IMR-90 (cell line): ENCODE measurements around the gene OBP2A. TPM values are rescaled to one million over a fixed set of nuclear protein-coding genes. Genes with fewer than 3 reads are reported as not detected.

Experiments
- ATAC-seq: fragments of 200-7000 bp; cut with Tn5 transposase; 2 replicates; pipeline ENCODE4 v1.9.1; 2020; ENCODE audit warnings: low read depth, mild to moderate bottlenecking, moderate library complexity
- BruUV-seq: library from RNA; stranded (reverse); fragments of 400-500 nt; replicated peaks from 2 replicates; lab custom pipeline; 2021; lab: Mats Ljungman, UMichigan
- CTCF ChIA-PET: fragments of 300-600 bp; formaldehyde crosslinking; extraction: SDS; loops from one replicate; lab custom pipeline; 2021; ENCODE audit warnings: antibody characterized with exemption; lab: Yijun Ruan, JAX
- POLR2A ChIA-PET: fragments of 300-600 bp; sonication (Branson Sonifier 250); formaldehyde crosslinking; loops from one replicate; lab custom pipeline; 2022; ENCODE audit warnings: antibody characterized with exemption; ENCODE audit not compliant: unreplicated experiment; lab: Charles Lee
- DNase-seq: peaks from one replicate; pipeline ENCODE4 v3.0.0; 2013
- H2AFZ ChIP-seq: replicated peaks from 2 replicates; pipeline ENCODE3; 2013; ENCODE audit warnings: low read length, mild to moderate bottlenecking; ENCODE audit not compliant: poor library complexity
- H2AK5ac ChIP-seq: 2 replicates; pipeline ENCODE4 v1.6.1; 2013; ENCODE audit warnings: low read depth, low read length, inconsistent platforms
- H2AK9ac ChIP-seq: replicated peaks from 2 replicates; pipeline ENCODE3; 2013; ENCODE audit warnings: mild to moderate bottlenecking, low read depth, low read length, moderate library complexity; ENCODE audit not compliant: poor library complexity
- H2BK120ac ChIP-seq: 2 replicates; pipeline ENCODE4 v1.6.1; 2013; ENCODE audit warnings: low read depth, low read length, inconsistent platforms
- H2BK15ac ChIP-seq: 3 replicates; pipeline ENCODE4 v1.6.1; 2013; ENCODE audit warnings: low read depth, low read length, inconsistent platforms
- H2BK20ac ChIP-seq: 2 replicates; pipeline ENCODE4 v1.6.1; 2013; ENCODE audit warnings: low read depth, mild to moderate bottlenecking, inconsistent platforms, low read length, moderate library complexity
- H2BK5ac ChIP-seq: 2 replicates; pipeline ENCODE4 v1.6.1; 2013; ENCODE audit warnings: mild to moderate bottlenecking, low read depth, low read length, inconsistent platforms; ENCODE audit not compliant: poor library complexity, severe bottlenecking
- H3K14ac ChIP-seq: replicated peaks from 2 replicates; pipeline ENCODE4 v1.6.1; 2013; ENCODE audit warnings: low read depth, low read length, inconsistent platforms
- H3K18ac ChIP-seq: 2 replicates; pipeline ENCODE4 v1.6.1; 2013; ENCODE audit warnings: low read depth, low read length, control low read depth
- H3K23ac ChIP-seq: 2 replicates; pipeline ENCODE4 v1.6.1; 2013; ENCODE audit warnings: low read depth, low read length, inconsistent platforms
- H3K27ac ChIP-seq: 2 replicates; pipeline ENCODE4 v1.5.1; 2013; ENCODE audit warnings: mild to moderate bottlenecking, control low read depth, low read length; ENCODE audit not compliant: insufficient read depth
- H3K27me3 ChIP-seq: 2 replicates; pipeline ENCODE4 v1.6.1; 2013; ENCODE audit warnings: low read length; ENCODE audit not compliant: control insufficient read depth, insufficient read depth
- H3K36me3 ChIP-seq: 2 replicates; pipeline ENCODE4 v1.6.1; 2013; ENCODE audit warnings: low read length, mixed read lengths; ENCODE audit not compliant: control insufficient read depth, insufficient read depth
- H3K4ac ChIP-seq: 2 replicates; pipeline ENCODE4 v1.6.1; 2013; ENCODE audit warnings: low read depth, low read length, inconsistent platforms
- H3K4me1 ChIP-seq: 2 replicates; pipeline ENCODE4 v1.6.1; 2013; ENCODE audit warnings: low read length, mixed read lengths; ENCODE audit not compliant: control insufficient read depth, insufficient read depth
- H3K4me2 ChIP-seq: 2 replicates; pipeline ENCODE4 v1.6.1; 2013; ENCODE audit warnings: low read depth, mild to moderate bottlenecking, control low read depth, low read length, moderate library complexity
- H3K4me3 ChIP-seq: 2 replicates; pipeline ENCODE4 v1.5.1; 2013; ENCODE audit warnings: low read depth, mild to moderate bottlenecking, control low read depth, low read length, moderate library complexity; ENCODE audit not compliant: insufficient read depth
- H3K56ac ChIP-seq: 2 replicates; pipeline ENCODE4 v1.6.1; 2013; ENCODE audit warnings: low read length, inconsistent platforms; ENCODE audit not compliant: insufficient read depth; ENCODE audit errors: extremely low read depth
- H3K79me1 ChIP-seq, 2 experiments: 2 replicates each; pipeline ENCODE4 v1.6.1; 2013; ENCODE audit warnings: low read length in 2 of 2, inconsistent platforms in 1 of 2, low read depth in 1 of 2
- H3K9ac ChIP-seq: 2 replicates; pipeline ENCODE4 v1.6.1; 2013; ENCODE audit warnings: low read depth, low read length, control low read depth
- H3K9me1 ChIP-seq: 2 replicates; pipeline ENCODE4 v1.6.1; 2013; ENCODE audit warnings: low read length, inconsistent platforms; ENCODE audit not compliant: insufficient read depth
- H3K9me3 ChIP-seq: 2 replicates; pipeline ENCODE4 v1.6.1; 2013; ENCODE audit warnings: low read length; ENCODE audit not compliant: control insufficient read depth, insufficient read depth
- H4K20me1 ChIP-seq: 2 replicates; pipeline ENCODE4 v1.6.1; 2013; ENCODE audit warnings: low read length, inconsistent platforms; ENCODE audit not compliant: insufficient read depth
- H4K5ac ChIP-seq: 2 replicates; pipeline ENCODE4 v1.6.1; 2013; ENCODE audit warnings: mild to moderate bottlenecking, low read depth, low read length, control low read depth
- H4K8ac ChIP-seq, 2 experiments: 2 replicates each; pipeline ENCODE4 v1.6.1; 2013; ENCODE audit warnings: low read depth in 2 of 2, low read length in 2 of 2, control low read depth in 1 of 2, inconsistent platforms in 1 of 2
- H4K91ac ChIP-seq: 2 replicates; pipeline ENCODE4 v1.6.1; 2013; ENCODE audit warnings: low read depth, low read length, inconsistent platforms; ENCODE audit not compliant: insufficient read depth
- BHLHE40 ChIP-seq: fragments of 150-350 bp; IDR thresholded peaks from 2 replicates; pipeline ENCODE4 v1.6.1; 2016; ENCODE audit warnings: mild to moderate bottlenecking, low read depth, low read length
- MXI1 ChIP-seq: IDR thresholded peaks from 2 replicates; pipeline ENCODE4 v1.6.1; 2012; ENCODE audit warnings: low read depth, mild to moderate bottlenecking, low read length, moderate library complexity, borderline replicate concordance
- SMC3 ChIP-seq: fragments of 150-350 bp; IDR thresholded peaks from 2 replicates; pipeline ENCODE4 v1.6.1; 2016; ENCODE audit warnings: low read depth, mild to moderate bottlenecking, antibody characterized with exemption, low read length, moderate library complexity
- WGBS, 2 experiments: methylation state at CpG; one replicate each; pipeline versions ENCODE4 v1.1.5 to v1.1.7; 2013; ENCODE audit warnings: missing lambda C conversion rate in 2 of 2; ENCODE audit not compliant: insufficient read length in 1 of 2; ENCODE audit errors: extremely low coverage in 2 of 2; 5-methylcytosine and 5-hydroxymethylcytosine counted together
- dilution Hi-C: fragments of 300-500 bp; cut with HindIII; formaldehyde crosslinking; loops from one replicate; pipeline ENCODE4 v1.14.3; 2018; ENCODE audit warnings: low sequenced_read_pairs; ENCODE audit not compliant: unreplicated experiment
- in situ Hi-C: fragments of 300-500 bp; cut with MboI; formaldehyde crosslinking; loops from 3 replicates; pipeline ENCODE4 v1.14.3; 2019; ENCODE audit warnings: low sequenced_read_pairs, inconsistent platforms, mixed read lengths
- intact Hi-C: fragments of 100-400 bp; cut with micrococcal nuclease; formaldehyde crosslinking; loops from 2 replicates; pipeline ENCODE4 v1.10.0; 2022
- polyA plus RNA-seq, 3 experiments: library from polyadenylated mRNA; depleted of rRNA; stranded (reverse); fragments of >200 nt; gene quantifications; 2 replicates each; pipeline ENCODE4 v1.2.3, GENCODE V29; 2012; ENCODE audit warnings: low replicate concordance in 1 of 3
- total RNA-seq: library from RNA; depleted of rRNA; stranded (reverse); fragments of >200 nt; gene quantifications from 2 replicates; pipeline ENCODE4 v1.2.3, GENCODE V29; 2012
- TF ChIP-seq, protein P1 (sequence below): conservative IDR thresholded peaks from 2 replicates; pipeline ENCODE4 v1.5.1; 2012; ENCODE audit warnings: mild to moderate bottlenecking, low read depth, low read length, improper control_type of control experiment

Gene OBP2A
- total and polyA plus RNA-seq, 2 of the 4 experiments (the other 2 are of a cell fraction) = not detected

DNA sequence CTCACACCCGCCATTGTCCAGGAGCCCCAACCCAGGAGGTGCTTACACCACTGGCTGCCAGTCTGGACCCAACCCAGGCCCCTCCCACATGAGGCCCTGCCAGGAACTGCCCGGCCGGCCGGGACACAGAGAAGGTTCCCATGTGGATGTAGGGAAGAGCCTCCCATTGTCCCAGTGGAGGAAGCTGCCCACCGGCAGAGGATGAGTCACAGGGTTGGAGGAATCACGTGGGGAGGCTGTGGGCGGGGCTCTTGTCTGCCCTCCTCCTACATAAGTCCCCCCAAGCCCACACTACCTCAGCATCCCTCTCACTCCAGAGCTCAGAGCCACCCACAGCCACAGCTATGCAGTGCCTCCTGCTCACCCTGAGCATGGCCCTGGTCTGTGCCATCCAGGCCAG lies 41.7 kb downstream of the OBP2A start:
- H3K9me1 ChIP-seq = no peaks in the 10 kb centered on the region
- intact Hi-C loops = no loop called here
- no peak overlapping the region for H4K91ac ChIP-seq
- H3K27me3 ChIP-seq = no peaks in the 10 kb centered on the region; the same call in 1 of the 2 replicates
- no peak overlapping the region for H2AK9ac ChIP-seq
- no peak overlapping the region for H3K4me2 ChIP-seq
- POLR2A ChIA-PET = no interaction called here
- no peak overlapping the region for H2BK120ac ChIP-seq
- no peaks in the 10 kb centered on the region for H3K4me1 ChIP-seq
- CTCF ChIA-PET = no interaction called here
- dilution Hi-C loops = no loop called here
- no peak for DNase-seq
- H2BK20ac ChIP-seq = no peak overlapping the region
- H4K20me1 ChIP-seq = no peaks in the 10 kb centered on the region
- H4K5ac ChIP-seq = no peak overlapping the region
- no peaks in the 10 kb centered on the region for H3K36me3 ChIP-seq
- TF ChIP-seq MXI1 (no peak), BHLHE40 (no peak), SMC3 (no peak)
- TF ChIP-seq, protein P1, sequence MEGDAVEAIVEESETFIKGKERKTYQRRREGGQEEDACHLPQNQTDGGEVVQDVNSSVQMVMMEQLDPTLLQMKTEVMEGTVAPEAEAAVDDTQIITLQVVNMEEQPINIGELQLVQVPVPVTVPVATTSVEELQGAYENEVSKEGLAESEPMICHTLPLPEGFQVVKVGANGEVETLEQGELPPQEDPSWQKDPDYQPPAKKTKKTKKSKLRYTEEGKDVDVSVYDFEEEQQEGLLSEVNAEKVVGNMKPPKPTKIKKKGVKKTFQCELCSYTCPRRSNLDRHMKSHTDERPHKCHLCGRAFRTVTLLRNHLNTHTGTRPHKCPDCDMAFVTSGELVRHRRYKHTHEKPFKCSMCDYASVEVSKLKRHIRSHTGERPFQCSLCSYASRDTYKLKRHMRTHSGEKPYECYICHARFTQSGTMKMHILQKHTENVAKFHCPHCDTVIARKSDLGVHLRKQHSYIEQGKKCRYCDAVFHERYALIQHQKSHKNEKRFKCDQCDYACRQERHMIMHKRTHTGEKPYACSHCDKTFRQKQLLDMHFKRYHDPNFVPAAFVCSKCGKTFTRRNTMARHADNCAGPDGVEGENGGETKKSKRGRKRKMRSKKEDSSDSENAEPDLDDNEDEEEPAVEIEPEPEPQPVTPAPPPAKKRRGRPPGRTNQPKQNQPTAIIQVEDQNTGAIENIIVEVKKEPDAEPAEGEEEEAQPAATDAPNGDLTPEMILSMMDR = no peak
- WGBS, 2 experiments = no CpG with 5 or more reads among the region's 7 CpGs
- H3K14ac ChIP-seq = no peak overlapping the region
- H3K56ac ChIP-seq = no peak overlapping the region
- no peak overlapping the region for H3K4me3 ChIP-seq
- no peak overlapping the region for H2AFZ ChIP-seq
- no peak overlapping the region for H3K4ac ChIP-seq
- no peak overlapping the region for H2AK5ac ChIP-seq
- no peak for ATAC-seq
- no peak overlapping the region for H3K9ac ChIP-seq
- BruUV-seq = no TSS peak
- H3K27ac ChIP-seq = no peak overlapping the region
- no peaks in the 10 kb centered on the region for H3K9me3 ChIP-seq
- no peak overlapping the region for H4K8ac ChIP-seq
- no peak overlapping the region for H3K18ac ChIP-seq
- no peak overlapping the region for H2BK5ac ChIP-seq
- H3K79me1 ChIP-seq = no peaks in the 10 kb centered on the region
- no peak overlapping the region for H2BK15ac ChIP-seq
- in situ Hi-C loops = no loop called here
- H3K23ac ChIP-seq = no peak overlapping the region
